Upper lobe of left lung (tissue), 6 donors: Measurements from ENCODE around the gene ALDH16A1. TPM values are rescaled to one million over a fixed set of nuclear protein-coding genes. Genes with fewer than 3 reads are reported as not detected.

Source experiments
- ATAC-seq, 2 donors: fragments of 200-7000 bp; cut with Tn5 transposase; one replicate each; pipeline ENCODE4 v1.9.1; 2022; ENCODE audit warnings: mild to moderate bottlenecking in 2 of 2, moderate library complexity in 2 of 2; ENCODE audit not compliant: low FRiP score in 2 of 2
- DNase-seq, 2 donors: peaks; one replicate each; pipeline ENCODE4 v3.0.0-alpha.2; 2019 to 2020
- H3K27ac ChIP-seq, 4 donors: fragments of 200-600 bp; sonication (generic); one replicate each; pipeline ENCODE4 v1.5.1; 2016 to 2019
- H3K27me3 ChIP-seq, 4 donors: fragments of 200-600 bp; sonication (generic); one replicate each; pipeline ENCODE4 v1.5.1; 2017 to 2019
- H3K36me3 ChIP-seq, 4 donors: fragments of 200-600 bp; sonication (generic); one replicate each; pipeline ENCODE4 v1.5.1; 2016 to 2019
- H3K4me1 ChIP-seq, 4 donors: fragments of 200-600 bp; sonication (generic); one replicate each; pipeline ENCODE4 v1.5.1; 2018 to 2019
- H3K4me3 ChIP-seq, 4 donors: fragments of 200-600 bp; sonication (generic); one replicate each; pipeline ENCODE4 v1.5.1; 2017 to 2019; ENCODE audit warnings: mild to moderate bottlenecking in 2 of 4, moderate library complexity in 1 of 4
- H3K9me3 ChIP-seq, 4 donors: fragments of 200-600 bp; sonication (generic); one replicate each; pipeline ENCODE4 v1.5.1; 2018 to 2019
- EP300 ChIP-seq, 4 donors: sonication (generic); formaldehyde crosslinking; IDR thresholded peaks; one replicate each; pipeline ENCODE4 v1.5.1; 2017; ENCODE audit warnings: antibody characterized with exemption in 4 of 4, control low read depth in 2 of 4
- POLR2A ChIP-seq, 4 donors: fragments of 450-650 bp; IDR thresholded peaks; one replicate each; pipeline ENCODE4 v1.5.1; 2016 to 2017; ENCODE audit warnings: antibody characterized with exemption in 4 of 4, mild to moderate bottlenecking in 2 of 4
- POLR2AphosphoS5 ChIP-seq, 2 donors: sonication (generic); formaldehyde crosslinking; IDR thresholded peaks; one replicate each; pipeline ENCODE4 v1.5.1; 2017; ENCODE audit warnings: antibody characterized with exemption in 2 of 2
- WGBS, 2 donors: methylation state at CpG; one replicate each; pipeline ENCODE4 v1.1.5; 2017 to 2018; 5-methylcytosine and 5-hydroxymethylcytosine counted together
- total RNA-seq, 6 donors: library from RNA; depleted of rRNA in 4 of 6; stranded (reverse); fragments of >200 nt in 4 of 6; gene quantifications; one replicate each; pipeline versions ENCODE4 v1.1.0 to v1.2.1, GENCODE V29; 2016 to 2021
- TF ChIP-seq, protein P1 (sequence below), 6 experiments: fragments of 450-650 bp in 4 of 6; fragments of 200-600 bp in 2 of 6; sonication (generic) in 2 of 6; IDR thresholded peaks; one replicate each; pipeline ENCODE4 v1.5.1; 2016 to 2019; ENCODE audit warnings: antibody characterized with exemption in 6 of 6
- donor health status: DM: no; HTN: no; CAD: no; lungs with moderate emphysema.
- donor health status: DM: no; HTN: yes; CAD: no; lungs with severe emphysema.

The ALDH16A1 gene
- total RNA-seq, 6 donors from 2014 or later: 26.3 to 111 (median 48.2) TPM

GRCh38 chr19:49434907-49435583 lies 18.0 kb upstream of the ALDH16A1 start:
- Histone ChIP-seq H3K4me1 (peaks cover 0 to 18% (median 10%) of the 10 kb centered on the region in 4 donors), H3K36me3 (no peaks in the 10 kb centered on the region), H3K27me3 (peaks cover 0 to 67% (median 37%) of the 10 kb centered on the region in 4 donors), H3K9me3 (no peaks in the 10 kb centered on the region), H3K4me3 (no peak overlapping the region), H3K27ac (no peak overlapping the region)
- TF ChIP-seq POLR2A (IDR thresholded peaks at IDR 0.05) (no peak), EP300 (IDR thresholded peaks at IDR 0.05) (no peak), POLR2AphosphoS5 (IDR thresholded peaks at IDR 0.05) (no peak)
- TF ChIP-seq, protein P1, sequence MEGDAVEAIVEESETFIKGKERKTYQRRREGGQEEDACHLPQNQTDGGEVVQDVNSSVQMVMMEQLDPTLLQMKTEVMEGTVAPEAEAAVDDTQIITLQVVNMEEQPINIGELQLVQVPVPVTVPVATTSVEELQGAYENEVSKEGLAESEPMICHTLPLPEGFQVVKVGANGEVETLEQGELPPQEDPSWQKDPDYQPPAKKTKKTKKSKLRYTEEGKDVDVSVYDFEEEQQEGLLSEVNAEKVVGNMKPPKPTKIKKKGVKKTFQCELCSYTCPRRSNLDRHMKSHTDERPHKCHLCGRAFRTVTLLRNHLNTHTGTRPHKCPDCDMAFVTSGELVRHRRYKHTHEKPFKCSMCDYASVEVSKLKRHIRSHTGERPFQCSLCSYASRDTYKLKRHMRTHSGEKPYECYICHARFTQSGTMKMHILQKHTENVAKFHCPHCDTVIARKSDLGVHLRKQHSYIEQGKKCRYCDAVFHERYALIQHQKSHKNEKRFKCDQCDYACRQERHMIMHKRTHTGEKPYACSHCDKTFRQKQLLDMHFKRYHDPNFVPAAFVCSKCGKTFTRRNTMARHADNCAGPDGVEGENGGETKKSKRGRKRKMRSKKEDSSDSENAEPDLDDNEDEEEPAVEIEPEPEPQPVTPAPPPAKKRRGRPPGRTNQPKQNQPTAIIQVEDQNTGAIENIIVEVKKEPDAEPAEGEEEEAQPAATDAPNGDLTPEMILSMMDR (IDR thresholded peaks at IDR 0.05): no peak
- DNase-seq (no peak), ATAC-seq (no peak)
- 87 to 89% methylated on average over 18 of the region's 18 CpGs for WGBS, 2 donors

GRCh38 chr19:49435670-49436069 lies 17.4 kb upstream of the ALDH16A1 start:
- TF ChIP-seq POLR2A (IDR thresholded peaks at IDR 0.05): no peak
- TF ChIP-seq, protein P1 (IDR thresholded peaks at IDR 0.05): no peak
- no peak for TF ChIP-seq POLR2AphosphoS5 (IDR thresholded peaks at IDR 0.05)
- no peak for TF ChIP-seq EP300 (IDR thresholded peaks at IDR 0.05)
- no peaks in the 10 kb centered on the region for H3K36me3 ChIP-seq
- H3K9me3 ChIP-seq: no peaks in the 10 kb centered on the region
- no peak overlapping the region for H3K4me3 ChIP-seq
- H3K27ac ChIP-seq: no peak overlapping the region
- ATAC-seq: no peak
- H3K4me1 ChIP-seq: peaks cover 0 to 18% (median 10%) of the 10 kb centered on the region in 4 donors
- DNase-seq: no peak
- 90 to 91% methylated on average over 8 to 10 of the region's 10 CpGs for WGBS, 2 donors
- peaks cover 0 to 72% (median 34%) of the 10 kb centered on the region in 4 donors for H3K27me3 ChIP-seq

- no peak overlapping the region for H3K27ac ChIP-seq
- H3K4me3 ChIP-seq: no peak overlapping the region
- WGBS, 2 donors: 11 to 17% methylated on average over 18 to 29 of the region's 42 CpGs
- DNase-seq (peak; percentile 42 to 85), ATAC-seq (no peak)
- H3K36me3 ChIP-seq: no peaks in the 10 kb centered on the region
- TF ChIP-seq EP300 (IDR thresholded peaks at IDR 0.05) (no peak), POLR2A (IDR thresholded peaks at IDR 0.05) (peak in 1 of 4 donors; percentile 12)
- H3K4me1 ChIP-seq: peaks cover 2 to 22% (median 13%) of the 10 kb centered on the region in 4 donors
- H3K9me3 ChIP-seq: no peaks in the 10 kb centered on the region
- H3K27me3 ChIP-seq: peaks cover 0 to 72% (median 36%) of the 10 kb centered on the region in 4 donors
Observed at GRCh38 chr19:49436381-49437017, 16.5 kb upstream of the ALDH16A1 start.

DNA sequence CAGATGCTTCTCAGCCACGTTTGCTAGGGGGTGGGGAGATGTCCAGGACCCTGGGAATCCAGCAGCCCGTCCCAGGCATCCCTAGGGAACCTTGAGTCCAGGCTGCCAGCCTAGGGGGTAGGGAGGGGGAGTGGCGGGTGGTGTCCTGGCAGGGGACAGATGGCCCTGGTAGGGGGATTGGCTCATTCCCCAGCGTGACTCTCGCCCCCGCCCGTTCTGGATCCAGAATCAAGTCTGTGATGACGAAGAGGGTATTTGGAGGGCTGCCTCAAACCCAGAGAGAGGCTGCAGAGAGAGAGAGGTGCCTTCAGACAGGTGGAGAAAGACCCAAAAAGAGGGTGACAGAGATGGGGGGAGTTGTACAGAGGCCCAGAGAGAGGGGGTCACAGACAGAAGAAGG lies 15.8 kb upstream of the ALDH16A1 start:
- H3K4me3 ChIP-seq: no peak overlapping the region
- TF ChIP-seq, protein P1 (IDR thresholded peaks at IDR 0.05): no peak
- TF ChIP-seq EP300 (IDR thresholded peaks at IDR 0.05) (no peak), POLR2AphosphoS5 (IDR thresholded peaks at IDR 0.05) (no peak), POLR2A (IDR thresholded peaks at IDR 0.05) (no peak)
- peaks cover 7 to 27% (median 18%) of the 10 kb centered on the region in 4 donors for H3K4me1 ChIP-seq
- H3K27ac ChIP-seq: no peak overlapping the region
- WGBS, 2 donors: 19 to 23% methylated on average over 7 to 8 of the region's 8 CpGs
- no peaks in the 10 kb centered on the region for H3K36me3 ChIP-seq
- H3K9me3 ChIP-seq: no peaks in the 10 kb centered on the region
- peaks cover 0 to 67% (median 37%) of the 10 kb centered on the region in 4 donors for H3K27me3 ChIP-seq
- ATAC-seq (no peak), DNase-seq (no peak)

GRCh38 chr19:49438261-49438660 lies 14.8 kb upstream of the ALDH16A1 start:
- H3K36me3 ChIP-seq: no peaks in the 10 kb centered on the region
- H3K4me1 ChIP-seq: peaks cover 11 to 29% (median 18%) of the 10 kb centered on the region in 4 donors
- WGBS, 2 donors: 14 to 17% methylated on average over 6 of the region's 6 CpGs
- H3K27me3 ChIP-seq: peaks cover 0 to 56% (median 29%) of the 10 kb centered on the region in 4 donors
- H3K4me3 ChIP-seq: no peak overlapping the region
- H3K9me3 ChIP-seq: no peaks in the 10 kb centered on the region
- ATAC-seq (no peak), DNase-seq (no peak)
- H3K27ac ChIP-seq: no peak overlapping the region
- TF ChIP-seq, protein P1 (IDR thresholded peaks at IDR 0.05): no peak
- TF ChIP-seq POLR2A (IDR thresholded peaks at IDR 0.05) (no peak), EP300 (IDR thresholded peaks at IDR 0.05) (no peak), POLR2AphosphoS5 (IDR thresholded peaks at IDR 0.05) (no peak)
